Left renal pelvis (tissue), 4 donors: Measurements from ENCODE around the gene ZFP2. TPM values are rescaled to one million over a fixed set of nuclear protein-coding genes. Genes with fewer than 3 reads are reported as not detected.

ENCODE experiments used
- DNase-seq, 4 donors: peaks; one replicate each; pipeline ENCODE4 v3.0.0-alpha.2; 2013; ENCODE audit warnings: low read depth in 4 of 4, low spot score in 3 of 4
- polyA plus RNA-seq, 4 donors: library from polyadenylated mRNA; unstranded; fragments of 120-200 nt; gene quantifications; one replicate each; pipeline ENCODE4 v1.2.1, GENCODE V29; 2013; ENCODE audit not compliant: insufficient read length in 4 of 4

Gene ZFP2
- polyA plus RNA-seq, 4 donors = 4.7 to 9.2 (median 8.0) TPM

GRCh38 chr5:178965465-178966055 is 69.8 kb downstream of the ZFP2 start:
- DNase-seq = no peak

DNA sequence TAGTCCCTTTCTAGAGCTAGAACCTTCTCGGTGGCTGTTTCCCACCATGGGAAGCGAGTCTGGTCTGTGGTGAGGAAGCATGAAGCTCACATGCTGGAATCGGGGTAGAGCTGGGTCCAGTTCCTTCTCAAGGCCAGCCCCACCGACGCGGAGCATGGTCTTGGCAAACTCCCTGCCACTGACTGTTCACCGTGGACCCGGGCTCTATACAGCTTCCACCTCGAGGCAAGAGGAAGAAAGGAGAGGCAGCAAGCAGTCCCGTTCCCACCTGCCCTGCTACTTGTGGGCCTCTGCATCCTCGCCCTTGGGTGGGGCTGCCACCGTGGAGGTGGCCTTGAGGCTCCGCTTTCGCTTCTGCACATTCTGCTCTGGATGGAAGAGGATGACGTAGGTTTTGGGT is 85.7 kb downstream of the ZFP2 start:
- DNase-seq = no peak

Other genes starting within 250 kb of the ZFP2 start
- 10 to 100 TPM; 19.3 to 26.4 (median 23.5) TPM for gene ZNF354A, start 165.3 kb upstream of the ZFP2 start, polyA plus RNA-seq
- 10 to 100 TPM; 21.3 to 30.8 (median 23.6) TPM for gene ZNF354B, start 36.0 kb upstream of the ZFP2 start, polyA plus RNA-seq
- 1 to 10 TPM; 5.8 to 8.4 (median 6.7) TPM for gene ZNF454, start 45.3 kb downstream of the ZFP2 start, polyA plus RNA-seq
- 1 to 10 TPM in 2 of 4 donors, under 1 TPM in 2; 0.49 to 1.4 (median 0.82) TPM for gene GRM6, start 99.4 kb downstream of the ZFP2 start, polyA plus RNA-seq
- gene ZNF879, start 127.9 kb downstream of the ZFP2 start, polyA plus RNA-seq = 10 to 100 TPM in 1 of 4 donors, 1 to 10 TPM in 3; 5.6 to 10.5 (median 7.7) TPM
- gene ZNF354C, start 164.5 kb downstream of the ZFP2 start, polyA plus RNA-seq = 10 to 100 TPM; 15.7 to 22.4 (median 19.3) TPM